Vagina (tissue), 2 donors: ENCODE data around the gene CYP1B1. TPM values are rescaled to one million over a fixed set of nuclear protein-coding genes. Genes with fewer than 3 reads are reported as not detected.

Source experiments
- DNase-seq, 2 donors: peaks; one replicate each; pipeline ENCODE4 v3.0.0-alpha.2; 2017; ENCODE audit errors: extremely low spot score in 2 of 2
- H3K27ac ChIP-seq: fragments of 200-600 bp; sonication (generic); one replicate; pipeline ENCODE4 v1.5.1; 2019
- H3K27me3 ChIP-seq: fragments of 200-600 bp; sonication (generic); one replicate; pipeline ENCODE4 v1.5.1; 2019
- H3K36me3 ChIP-seq, 2 donors: fragments of 200-600 bp; sonication (generic); one replicate each; pipeline ENCODE4 v1.5.1; 2017 to 2019
- H3K4me1 ChIP-seq: fragments of 200-600 bp; sonication (generic); one replicate; pipeline ENCODE4 v1.5.1; 2019
- H3K4me3 ChIP-seq, 2 donors: fragments of 200-600 bp; sonication (generic); 1 replicate in 1 of 2; 2 replicates in 1 of 2; pipeline ENCODE4 v1.5.1; 2016 to 2019
- H3K9me3 ChIP-seq: fragments of 200-600 bp; sonication (generic); one replicate; pipeline ENCODE4 v1.5.1; 2019
- CTCF ChIP-seq, 3 experiments: fragments of 450-650 bp in 2 of 3; fragments of 200-600 bp in 1 of 3; sonication (generic) in 1 of 3; IDR thresholded peaks; one replicate each; pipeline ENCODE4 v1.5.1; 2017 to 2019; ENCODE audit warnings: antibody characterized with exemption in 3 of 3, mild to moderate bottlenecking in 2 of 3, moderate library complexity in 2 of 3
- POLR2A ChIP-seq, 2 donors: fragments of 450-650 bp; IDR thresholded peaks; one replicate each; pipeline ENCODE4 v1.6.1; 2017; ENCODE audit warnings: antibody characterized with exemption in 2 of 2, mild to moderate bottlenecking in 2 of 2, moderate library complexity in 2 of 2
- POLR2AphosphoS5 ChIP-seq, 2 donors: sonication (generic); formaldehyde crosslinking; IDR thresholded peaks; one replicate each; pipeline ENCODE4 v1.9.0; 2017; ENCODE audit warnings: antibody characterized with exemption in 2 of 2, mild to moderate bottlenecking in 2 of 2, low read depth in 1 of 2; ENCODE audit not compliant: insufficient read depth in 1 of 2
- intact Hi-C: fragments of 100-400 bp; cut with DNase I; formaldehyde crosslinking; loops from one replicate; pipeline ENCODE4 v1.15.1; 2023
- total RNA-seq: library from RNA; depleted of rRNA; stranded (reverse); fragments of >200 nt; gene quantifications from one replicate; pipeline ENCODE4 v1.2.3, GENCODE V29; 2016

CYP1B1 gene
- total RNA-seq, 1 donor from 2014 or later = 88.9 TPM

DNA sequence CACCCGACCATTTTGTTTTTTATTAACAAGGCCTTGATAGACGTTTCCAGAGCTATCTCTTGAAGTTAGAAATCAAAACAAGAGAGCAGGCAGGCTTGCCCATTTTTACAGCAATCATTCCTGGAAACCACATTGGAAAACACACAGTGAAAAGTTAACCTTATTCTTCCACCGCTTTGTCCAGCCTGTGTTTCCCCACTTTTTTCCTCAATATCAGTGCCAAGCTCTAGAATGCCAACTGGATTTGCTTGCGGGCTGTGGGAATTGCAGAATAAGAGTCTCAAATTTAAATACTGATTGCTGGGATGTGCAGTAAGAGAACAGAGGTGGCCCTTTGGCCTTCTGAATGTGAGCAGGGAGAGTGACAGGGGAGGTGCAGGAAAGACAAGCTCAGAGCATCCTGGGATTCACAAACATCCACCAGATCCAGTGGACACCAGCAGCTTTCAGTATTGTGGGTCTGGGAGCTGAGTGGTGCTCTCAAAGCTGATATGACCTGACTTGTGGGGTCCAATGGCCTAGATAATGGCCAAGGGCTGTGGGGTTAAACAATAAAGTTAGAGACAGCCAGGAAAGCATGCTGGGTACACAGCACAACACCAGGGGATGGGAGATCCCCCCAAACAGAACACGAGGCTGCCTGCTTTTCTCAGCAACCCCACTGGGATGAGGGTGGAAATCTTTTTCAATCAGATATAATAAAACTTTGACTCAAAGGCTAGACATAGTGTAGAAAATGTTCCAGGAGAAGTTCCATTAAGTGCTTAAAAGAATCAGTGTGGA, 15.5 kb downstream of the CYP1B1 start:
- TF ChIP-seq CTCF (IDR thresholded peaks at IDR 0.05) = no peak
- no peak for TF ChIP-seq POLR2A (IDR thresholded peaks at IDR 0.05)
- no peak for TF ChIP-seq POLR2AphosphoS5 (IDR thresholded peaks at IDR 0.05; ENCODE audit: insufficient read depth in 1 of 2, low read depth in 1 of 2)
- Histone ChIP-seq H3K4me3 (no peak overlapping the region), H3K27me3 (no peaks in the 10 kb centered on the region), H3K9me3 (no peaks in the 10 kb centered on the region), H3K36me3 (no peaks in the 10 kb centered on the region), H3K27ac (no peak overlapping the region), H3K4me1 (no peaks in the 10 kb centered on the region)
- no peak for DNase-seq
- intact Hi-C loops = no loop called here

DNA sequence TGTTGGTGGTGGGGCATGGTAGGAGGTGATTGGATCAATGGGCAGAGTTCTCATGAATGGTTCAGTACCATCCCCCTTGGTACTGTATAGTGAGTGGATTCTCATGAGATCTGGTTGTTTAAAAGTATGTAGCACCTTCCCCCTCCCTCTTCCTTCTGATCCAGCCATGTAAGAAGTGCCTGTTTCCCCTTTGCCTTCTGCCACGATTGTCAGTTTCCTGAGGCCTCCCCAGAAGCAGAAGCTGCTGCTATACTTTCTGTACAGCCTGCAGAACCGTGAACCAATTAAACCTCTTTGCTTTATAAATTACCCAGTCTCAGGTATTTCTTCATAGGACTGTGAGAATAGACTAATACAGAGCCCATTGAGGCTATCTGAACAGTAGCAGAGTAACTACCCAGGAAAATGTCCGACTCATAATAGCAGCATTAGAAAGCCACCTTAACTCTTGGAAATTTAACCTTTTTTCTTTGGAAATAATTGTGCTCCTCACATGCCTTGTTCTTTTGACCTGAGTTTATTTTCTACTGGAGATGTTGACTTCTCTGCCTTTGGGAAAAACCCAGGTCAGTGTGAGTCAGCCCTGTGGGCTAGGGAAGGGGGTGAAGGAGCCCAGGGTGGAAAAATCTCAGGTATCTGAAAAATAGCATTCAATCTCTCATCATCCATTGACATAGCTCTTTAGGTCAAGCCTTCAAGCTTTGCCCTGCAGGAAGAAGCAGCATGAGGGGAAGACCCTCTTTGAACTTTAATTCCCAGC, 18.1 kb downstream of the CYP1B1 start:
- no peaks in the 10 kb centered on the region for H3K27me3 ChIP-seq
- no peaks in the 10 kb centered on the region for H3K9me3 ChIP-seq
- no peak for TF ChIP-seq CTCF (IDR thresholded peaks at IDR 0.05)
- no peak for TF ChIP-seq POLR2AphosphoS5 (IDR thresholded peaks at IDR 0.05; ENCODE audit: insufficient read depth in 1 of 2, low read depth in 1 of 2)
- no peak for TF ChIP-seq POLR2A (IDR thresholded peaks at IDR 0.05)
- no peak for DNase-seq
- no peak overlapping the region for H3K27ac ChIP-seq
- intact Hi-C loops = no loop called here
- no peaks in the 10 kb centered on the region for H3K36me3 ChIP-seq
- no peaks in the 10 kb centered on the region for H3K4me1 ChIP-seq
- no peak overlapping the region for H3K4me3 ChIP-seq

- H3K36me3 ChIP-seq = no peaks in the 10 kb centered on the region
Measured at GRCh38 chr2:38056216-38056615, 19.7 kb downstream of the CYP1B1 start.

DNA sequence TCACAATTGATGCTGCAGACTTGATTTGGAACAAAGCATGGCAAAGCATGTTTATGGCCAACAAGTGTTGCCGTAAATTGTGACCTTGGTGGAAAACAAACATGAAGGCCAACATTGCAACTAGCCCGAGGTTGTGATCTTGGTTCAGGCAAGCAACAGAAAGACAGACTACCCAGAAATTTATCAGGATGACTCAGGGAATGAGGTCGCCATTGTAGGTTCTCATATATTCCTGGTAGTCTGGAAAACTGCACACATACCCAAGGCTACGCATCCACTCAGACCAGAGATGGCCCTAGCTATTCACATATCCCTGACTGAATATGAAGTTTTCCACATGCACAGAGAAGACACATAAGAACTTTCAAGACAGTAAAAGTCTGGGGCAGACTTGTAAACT, 30.1 kb downstream of the CYP1B1 start:
- Histone ChIP-seq H3K27me3 (no peaks in the 10 kb centered on the region), H3K4me1 (no peaks in the 10 kb centered on the region), H3K36me3 (no peaks in the 10 kb centered on the region), H3K4me3 (no peak overlapping the region), H3K9me3 (no peaks in the 10 kb centered on the region), H3K27ac (no peak overlapping the region)
- DNase-seq = no peak
- intact Hi-C loops = no loop called here
- TF ChIP-seq POLR2A (IDR thresholded peaks at IDR 0.05) (no peak), POLR2AphosphoS5 (IDR thresholded peaks at IDR 0.05; ENCODE audit: insufficient read depth in 1 of 2, low read depth in 1 of 2) (no peak), CTCF (IDR thresholded peaks at IDR 0.05) (no peak)

More at GRCh38 chr2:38056216-38056615, 19.7 kb downstream of the CYP1B1 start:
- H3K27ac ChIP-seq = no peak overlapping the region
- no peaks in the 10 kb centered on the region for H3K27me3 ChIP-seq
- intact Hi-C loops = no loop called here
- H3K9me3 ChIP-seq = no peaks in the 10 kb centered on the region
- H3K4me1 ChIP-seq = no peaks in the 10 kb centered on the region
- H3K4me3 ChIP-seq = no peak overlapping the region
- DNase-seq = no peak
- no peak for TF ChIP-seq CTCF (IDR thresholded peaks at IDR 0.05)
- no peak for TF ChIP-seq POLR2AphosphoS5 (IDR thresholded peaks at IDR 0.05; ENCODE audit: insufficient read depth in 1 of 2, low read depth in 1 of 2)
- no peak for TF ChIP-seq POLR2A (IDR thresholded peaks at IDR 0.05)
